ENCODE data around the gene CACNB4. TPM values are rescaled to one million over a fixed set of nuclear protein-coding genes. Genes with fewer than 3 reads are reported as not detected.
"Not testable (repeated sequence)": the region's sequence is repeated elsewhere in the genome, so short reads cannot be mapped to it uniquely, and the experiment has no call there.

Gene CACNB4
- total RNA-seq, 1 donor from 2014 or later = 13.7 TPM

GRCh38 chr2:151819920-151820319 lies 278.9 kb downstream of the CACNB4 start:
- no peak for DNase-seq

DNA sequence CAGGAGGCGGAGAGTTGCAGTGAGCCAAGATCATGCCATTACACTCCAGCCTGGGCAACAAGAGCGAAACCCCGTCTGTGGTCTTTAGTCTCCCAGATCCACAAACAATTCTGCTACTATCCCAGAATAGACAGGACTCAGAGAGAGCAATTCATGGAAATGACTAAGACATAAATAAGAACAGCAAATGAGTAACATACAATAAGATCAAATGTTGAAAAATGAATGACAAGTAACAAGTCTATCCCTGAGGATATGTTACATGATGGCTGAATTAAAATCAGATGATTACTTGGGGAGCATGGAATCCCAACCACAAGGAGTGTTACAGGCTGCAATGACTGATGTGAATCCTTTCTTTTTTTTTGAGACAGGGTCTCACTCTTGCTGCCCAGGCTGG lies 280.9 kb downstream of the CACNB4 start:
- DNase-seq = no peak

- DNase-seq = no peak
Measured at GRCh38 chr2:151816843-151817242, 282.0 kb downstream of the CACNB4 start.

GRCh38 chr2:151815821-151816489 lies 282.9 kb downstream of the CACNB4 start:
- DNase-seq = no peak

- DNase-seq = no peak
Measured at GRCh38 chr2:151810489-151810888, 288.4 kb downstream of the CACNB4 start.

GRCh38 chr2:151809073-151809383 lies 289.8 kb downstream of the CACNB4 start:
- no peak for DNase-seq

DNA sequence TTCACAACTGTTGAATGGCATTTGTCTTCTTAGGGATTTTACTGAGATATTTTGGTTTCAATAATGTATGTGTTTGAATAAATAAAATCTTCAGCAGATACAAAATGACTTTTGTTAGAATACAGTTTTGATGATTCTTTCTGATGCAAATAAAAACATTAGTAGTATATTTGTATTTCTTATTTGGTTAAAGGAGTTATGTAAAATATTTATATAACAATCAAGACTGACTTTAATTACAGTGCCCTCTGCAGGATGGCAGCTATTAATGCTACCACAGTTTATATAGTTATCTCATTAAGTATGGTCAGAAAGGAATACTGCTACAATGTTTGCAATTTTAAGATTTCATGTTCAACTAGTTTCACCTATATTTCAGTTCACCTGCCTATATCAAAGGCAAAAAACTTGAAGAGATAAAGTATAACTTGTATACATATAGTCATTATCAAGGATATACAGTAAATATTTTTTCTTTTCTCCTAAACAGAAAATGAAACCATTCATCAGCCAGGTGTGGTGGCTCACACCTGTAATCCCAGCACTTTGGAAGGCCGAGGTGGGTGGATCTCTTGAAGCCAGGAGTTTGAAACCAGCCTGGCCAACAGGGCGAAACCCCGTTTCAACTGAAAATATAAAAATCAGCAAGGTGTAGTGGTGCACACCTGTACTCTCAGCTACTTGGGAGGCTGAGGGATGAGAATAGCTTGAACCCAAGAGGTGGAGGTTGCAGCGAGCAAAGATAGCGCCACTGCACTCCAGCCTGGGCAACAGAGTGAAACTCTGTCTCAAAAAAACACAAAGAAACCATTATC lies 290.4 kb downstream of the CACNB4 start:
- DNase-seq = peak; percentile 47

- no peak for DNase-seq
Measured at GRCh38 chr2:151805961-151806360, 292.9 kb downstream of the CACNB4 start.

GRCh38 chr2:151805343-151805742 lies 293.5 kb downstream of the CACNB4 start:
- no peak for DNase-seq

DNA sequence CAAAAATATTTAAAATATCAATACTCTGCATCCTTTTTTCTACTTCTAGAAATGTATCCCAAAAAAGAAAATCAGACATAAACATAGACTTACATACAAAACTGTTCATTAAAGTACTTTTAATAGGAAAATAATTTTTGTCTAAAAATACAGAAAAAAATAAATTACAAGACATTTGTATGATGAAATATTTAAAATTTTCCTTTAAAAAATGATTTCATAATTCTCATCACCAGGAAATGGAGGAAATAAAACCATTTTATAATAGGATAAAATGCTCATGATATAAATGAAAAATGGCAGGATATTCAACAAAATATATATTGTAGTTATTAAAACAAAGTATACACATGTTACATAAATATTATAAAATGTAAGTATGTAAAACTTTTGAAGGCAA lies 295.0 kb downstream of the CACNB4 start:
- no peak for DNase-seq

DNA sequence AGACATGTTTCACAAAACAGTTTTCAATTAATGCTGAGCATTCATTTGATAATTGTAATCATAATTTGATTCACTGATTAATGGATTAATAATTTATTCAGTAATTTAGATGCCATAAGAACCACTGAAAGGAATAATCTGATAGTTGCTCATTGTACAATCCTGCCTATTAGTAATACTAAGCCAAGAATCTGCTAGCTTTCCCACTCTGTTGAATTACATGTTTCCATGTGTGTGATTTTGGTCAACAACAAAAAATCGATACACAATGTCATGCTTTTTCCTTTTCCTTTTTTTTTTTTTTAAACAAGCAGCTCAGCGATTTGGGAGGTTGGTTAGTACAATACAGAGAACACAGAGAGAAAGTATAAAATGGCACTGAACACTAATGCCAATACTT lies 296.5 kb downstream of the CACNB4 start:
- DNase-seq = no peak

GRCh38 chr2:151799886-151800292 lies 299.0 kb downstream of the CACNB4 start:
- no peak for DNase-seq

GRCh38 chr2:151796774-151797173 lies 302.1 kb downstream of the CACNB4 start:
- no peak for DNase-seq

- no peak for DNase-seq
Measured at GRCh38 chr2:151795646-151796240, 303.1 kb downstream of the CACNB4 start.

GRCh38 chr2:151794422-151794821 lies 304.4 kb downstream of the CACNB4 start:
- not testable (repeated sequence) for DNase-seq

DNA sequence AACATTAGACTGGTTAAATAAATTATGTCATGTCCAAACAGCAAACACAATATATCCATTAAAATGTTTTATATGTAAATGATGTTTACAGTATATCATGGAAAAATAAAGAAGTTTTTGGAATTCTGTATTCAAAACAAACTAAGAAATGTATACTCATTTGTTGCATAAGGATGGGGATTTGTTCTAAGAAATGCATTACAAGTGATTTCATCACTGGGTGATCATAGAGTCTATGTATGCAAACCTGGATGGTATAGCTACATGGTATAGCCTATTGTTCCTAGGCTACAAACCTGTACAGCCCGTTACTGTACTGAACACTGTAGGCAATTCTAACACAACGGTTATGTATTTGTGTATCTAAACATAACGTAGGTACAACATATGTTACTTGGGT lies 305.7 kb downstream of the CACNB4 start:
- no peak for DNase-seq

GRCh38 chr2:151792589-151792988 lies 306.3 kb downstream of the CACNB4 start:
- no peak for DNase-seq

DNA sequence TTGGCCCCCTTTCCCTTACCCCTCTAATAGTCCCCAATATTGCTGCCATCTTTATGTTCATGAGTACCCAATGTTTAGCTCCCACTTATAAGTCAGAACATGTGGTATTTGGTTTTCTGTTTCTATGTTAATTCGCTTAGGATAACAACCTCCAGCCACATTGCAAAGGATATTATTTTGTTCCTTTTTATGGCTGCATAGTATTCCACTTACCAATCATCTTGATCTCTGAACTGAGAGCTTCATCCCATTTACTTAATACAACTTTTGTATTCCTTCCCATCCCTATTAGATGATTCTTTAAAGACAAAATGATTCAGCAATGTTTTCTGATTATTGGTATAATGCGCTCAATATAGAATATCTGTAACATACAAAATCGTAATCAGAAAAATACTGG lies 307.3 kb downstream of the CACNB4 start:
- DNase-seq = no peak

DNA sequence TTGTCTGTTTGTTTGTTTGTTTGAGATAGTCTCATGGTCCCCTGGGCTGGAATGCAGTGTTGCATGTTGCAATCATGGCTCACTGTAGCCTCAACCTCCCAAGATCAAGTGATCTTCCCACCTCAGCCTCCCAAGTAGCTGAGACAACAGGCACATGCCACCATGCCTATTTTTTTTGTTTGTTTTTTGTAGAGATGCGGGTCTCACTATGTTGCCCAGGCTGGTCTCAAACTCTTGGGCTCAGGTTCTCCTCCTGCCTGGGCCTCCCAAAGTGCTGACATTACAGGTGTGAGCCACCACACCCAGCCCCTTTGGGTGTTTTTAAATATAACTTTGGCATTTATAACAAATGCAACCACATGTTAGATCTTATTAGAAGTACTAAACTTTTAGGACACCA lies 308.2 kb downstream of the CACNB4 start:
- no peak for DNase-seq

- no peak for DNase-seq
Measured at GRCh38 chr2:151789055-151789834, 309.6 kb downstream of the CACNB4 start.

DNA sequence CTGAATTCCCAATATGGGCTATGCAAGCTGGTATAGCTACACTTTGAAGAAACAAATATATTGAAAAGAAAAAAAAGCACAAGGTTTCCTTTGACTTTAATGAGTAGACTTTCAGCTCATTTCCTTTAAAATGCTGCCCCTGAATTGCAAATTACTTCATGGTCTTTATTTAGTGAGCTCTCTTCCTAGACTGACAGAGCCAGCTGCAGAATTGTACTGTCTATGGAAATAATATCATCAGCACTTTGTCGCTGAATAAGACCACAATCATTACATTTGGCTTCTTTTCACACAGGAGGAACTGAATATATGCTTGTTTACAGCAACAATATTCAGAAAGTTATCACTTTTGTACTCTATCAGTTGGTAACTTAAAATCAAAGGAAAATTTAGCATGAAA lies 312.4 kb downstream of the CACNB4 start:
- peak; percentile 93 for DNase-seq

- DNase-seq = peak; percentile 14
Measured at GRCh38 chr2:151786077-151786476, 312.8 kb downstream of the CACNB4 start.

DNA sequence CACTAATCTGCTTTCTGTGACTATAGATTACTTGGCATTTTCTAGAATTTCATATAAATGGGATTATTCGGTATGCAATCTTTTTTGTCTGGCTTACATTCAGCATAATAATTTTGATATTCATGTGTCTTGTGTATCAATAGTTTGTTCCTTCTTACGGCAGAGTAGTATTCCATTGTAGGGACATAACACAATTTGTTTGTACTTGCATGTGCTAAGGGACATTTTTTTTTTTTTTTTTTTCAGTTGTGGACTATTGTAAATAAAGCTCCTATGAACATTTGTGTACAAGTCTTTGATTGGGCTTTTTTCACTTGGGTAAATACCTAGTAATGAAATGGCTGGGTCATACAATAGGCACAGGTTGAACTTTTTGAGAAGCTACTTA lies 315.7 kb downstream of the CACNB4 start:
- no peak for DNase-seq

Measured in tongue (tissue), 2 donors.